Fibroblast of skin of scalp (primary cell): ENCODE results near the gene PTPRG.
A peak's percentile ranks its signal among the peaks of the same experiment; 100 is the strongest.

ENCODE experiments used
- DNase-seq: peaks from one replicate; pipeline ENCODE4 v3.0.0-alpha.2; 2013

PTPRG gene

DNA sequence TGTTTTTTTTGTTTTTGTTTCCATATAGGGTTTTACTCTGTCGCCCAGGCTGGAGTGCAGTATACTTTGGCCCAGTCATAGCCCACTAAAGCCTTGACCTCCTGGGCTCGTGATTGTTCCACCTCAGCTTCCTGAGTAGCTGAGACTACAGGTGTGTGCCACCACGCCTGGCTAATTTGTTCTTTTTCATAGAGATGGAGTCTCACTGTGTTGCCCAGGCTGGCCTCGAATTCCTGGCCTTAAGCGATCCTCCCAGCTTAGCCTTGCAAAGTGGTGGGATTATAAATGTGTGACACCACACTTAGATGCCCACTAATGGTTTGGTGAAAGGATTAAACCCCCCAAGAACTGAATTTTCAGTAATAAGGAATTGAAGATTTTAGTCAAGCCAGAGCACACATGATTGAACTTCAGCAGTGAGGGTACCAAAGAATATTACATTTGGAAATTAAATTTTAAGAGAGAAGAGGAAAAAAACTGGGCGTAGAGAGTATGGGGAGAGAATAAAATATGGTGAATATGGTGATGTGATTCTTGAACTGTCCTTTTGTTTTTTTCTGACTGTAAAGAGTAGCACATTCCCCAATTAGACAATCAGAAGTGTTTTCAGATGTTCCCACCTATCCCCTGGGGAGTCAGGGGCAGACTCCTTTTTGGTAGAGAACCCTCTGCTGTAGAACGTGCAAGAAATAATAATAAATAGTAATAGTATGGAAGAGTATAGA, 208.1 kb downstream of the PTPRG start:
- no peak for DNase-seq

DNA sequence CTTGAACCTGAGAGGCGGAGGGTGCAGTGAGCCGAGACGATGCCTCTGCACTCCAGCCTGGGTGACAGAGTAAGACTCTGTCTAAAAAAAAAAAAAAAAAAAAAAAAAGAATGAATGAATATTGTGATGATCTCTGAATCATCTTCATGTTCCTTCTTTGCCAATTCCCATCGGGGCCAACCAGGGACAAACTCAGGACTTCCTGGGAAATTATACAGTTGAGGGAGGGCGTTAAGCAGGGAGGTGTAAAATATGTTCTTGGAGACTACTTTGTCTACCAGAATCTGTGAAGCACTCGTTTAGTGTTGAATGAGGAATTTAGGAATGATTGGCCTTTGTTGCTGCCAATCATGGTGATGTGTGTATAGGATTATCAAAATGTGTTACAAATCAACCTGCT, 210.6 kb downstream of the PTPRG start:
- DNase-seq = peak; percentile 25

DNA sequence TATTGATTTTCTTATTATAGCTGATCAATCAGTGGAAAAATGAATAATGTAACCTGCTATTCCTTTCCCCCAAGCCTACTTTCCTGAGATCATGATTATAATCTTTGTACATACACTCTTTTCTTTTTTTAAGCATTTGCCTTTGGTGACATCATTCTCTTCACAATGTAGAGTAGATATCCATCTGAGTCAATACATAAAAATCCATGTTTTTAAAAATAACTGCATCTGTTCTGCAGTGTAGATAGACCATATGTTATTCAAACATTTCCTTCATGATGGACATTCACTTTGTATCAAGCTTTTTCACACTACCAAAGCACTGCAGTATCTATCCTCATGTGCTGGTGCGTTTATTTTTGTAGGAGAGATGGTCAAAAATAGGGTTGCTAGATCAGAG, 211.1 kb downstream of the PTPRG start:
- DNase-seq = peak; percentile 61

DNA sequence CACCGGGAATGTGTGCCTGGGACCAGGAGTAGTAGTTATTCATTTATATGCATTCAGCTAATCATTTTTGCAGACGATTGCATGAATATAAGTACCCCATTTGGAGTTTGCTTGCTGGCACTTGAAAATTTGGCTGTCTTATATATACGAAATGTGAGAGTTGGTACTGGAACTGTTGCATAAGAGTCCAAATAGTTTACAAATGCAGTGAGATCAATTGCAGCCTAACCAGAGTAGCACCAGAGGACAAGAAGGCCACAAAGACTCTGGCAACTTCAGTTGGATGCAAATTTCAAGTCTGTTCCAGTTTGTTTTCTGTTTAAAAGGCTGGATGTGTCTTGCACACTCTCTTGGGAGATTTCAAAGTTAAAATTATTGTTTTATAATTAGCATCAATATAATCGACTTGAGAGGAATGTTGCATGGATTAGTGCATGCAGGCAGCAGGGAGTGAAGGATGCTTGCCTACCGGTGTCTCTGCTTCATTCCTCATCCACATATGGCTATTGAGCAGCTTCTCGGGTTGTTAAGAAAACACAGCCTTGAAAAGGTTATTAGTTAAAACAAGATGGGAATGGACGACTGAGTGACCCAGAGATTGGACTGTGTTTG, 213.0 kb downstream of the PTPRG start:
- DNase-seq = no peak

DNA sequence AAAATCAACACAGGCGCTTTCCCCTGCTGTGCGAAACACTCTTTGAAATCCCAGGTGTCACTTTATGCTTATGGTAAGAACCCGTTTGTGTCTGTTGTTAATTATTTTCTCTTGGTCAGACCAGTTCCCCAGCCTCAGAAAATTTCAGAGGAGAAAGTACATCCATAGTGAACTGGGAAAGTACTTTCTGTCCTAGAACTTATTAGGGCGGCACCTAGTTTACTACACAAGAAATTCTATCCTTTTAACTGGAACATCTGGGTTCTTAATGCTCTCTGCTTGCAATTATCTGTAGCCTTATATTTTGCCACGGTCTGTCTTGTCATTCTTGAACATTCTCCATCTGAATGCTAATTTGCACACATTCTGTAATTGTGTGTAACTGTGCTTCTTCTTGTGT, 215.0 kb downstream of the PTPRG start:
- DNase-seq = no peak

DNA sequence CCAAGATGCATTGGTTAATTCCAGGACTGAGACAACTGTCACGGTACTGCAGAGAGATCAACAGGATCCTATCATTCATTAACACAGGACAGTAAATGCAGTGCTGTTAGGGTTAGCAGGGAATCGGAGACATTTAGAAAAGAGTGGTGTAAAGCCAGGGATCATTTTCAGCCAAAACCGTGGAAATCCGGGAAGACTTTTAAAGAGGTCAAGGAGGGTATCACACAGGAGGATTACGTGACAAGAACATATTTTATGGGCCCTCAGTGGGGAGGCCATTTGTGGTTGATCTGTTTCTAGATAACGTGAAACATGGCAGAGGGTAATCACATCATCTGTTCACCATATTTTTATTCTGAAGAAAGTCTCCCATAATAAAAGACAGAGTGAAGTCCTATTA, 216.1 kb downstream of the PTPRG start:
- DNase-seq = no peak

DNA sequence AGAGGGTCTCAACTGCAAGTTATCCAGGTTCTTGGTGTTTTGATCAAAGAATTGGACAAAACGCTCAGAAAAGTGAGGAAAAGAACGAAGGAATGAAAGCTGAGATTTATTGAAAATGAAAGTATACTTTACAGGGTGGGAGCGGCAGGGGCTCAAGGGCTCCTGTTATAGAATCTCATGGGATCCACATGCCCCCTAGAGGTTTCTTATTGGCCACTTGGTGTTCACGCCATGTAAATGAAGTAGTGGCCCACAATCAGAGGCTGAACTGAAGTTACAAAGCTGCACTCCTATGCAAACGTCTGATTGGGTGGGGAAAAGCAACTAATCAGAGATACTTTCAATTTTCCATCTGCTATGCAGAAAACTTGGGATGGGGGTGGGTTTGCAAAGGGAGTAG, 216.7 kb downstream of the PTPRG start:
- DNase-seq = no peak

DNA sequence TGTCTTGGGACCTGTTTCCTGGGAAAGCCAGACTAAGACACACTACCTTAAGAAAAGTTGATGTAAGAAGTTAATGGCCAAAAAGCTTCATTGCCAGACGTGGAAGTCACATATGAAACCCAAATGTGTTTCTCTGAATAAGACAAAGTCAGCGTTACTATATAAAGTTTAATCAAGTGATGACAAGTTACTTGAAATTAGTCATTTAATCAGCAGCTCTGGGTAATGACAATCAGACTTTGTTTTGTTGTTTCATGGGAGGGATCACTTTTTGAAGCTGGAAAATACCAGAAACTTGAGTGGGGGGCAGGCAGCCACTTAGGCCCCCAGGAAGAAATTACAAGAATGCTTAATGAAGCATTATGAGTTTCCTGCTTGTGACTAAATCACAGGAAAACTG, 218.6 kb downstream of the PTPRG start:
- peak; percentile 19 for DNase-seq

DNA sequence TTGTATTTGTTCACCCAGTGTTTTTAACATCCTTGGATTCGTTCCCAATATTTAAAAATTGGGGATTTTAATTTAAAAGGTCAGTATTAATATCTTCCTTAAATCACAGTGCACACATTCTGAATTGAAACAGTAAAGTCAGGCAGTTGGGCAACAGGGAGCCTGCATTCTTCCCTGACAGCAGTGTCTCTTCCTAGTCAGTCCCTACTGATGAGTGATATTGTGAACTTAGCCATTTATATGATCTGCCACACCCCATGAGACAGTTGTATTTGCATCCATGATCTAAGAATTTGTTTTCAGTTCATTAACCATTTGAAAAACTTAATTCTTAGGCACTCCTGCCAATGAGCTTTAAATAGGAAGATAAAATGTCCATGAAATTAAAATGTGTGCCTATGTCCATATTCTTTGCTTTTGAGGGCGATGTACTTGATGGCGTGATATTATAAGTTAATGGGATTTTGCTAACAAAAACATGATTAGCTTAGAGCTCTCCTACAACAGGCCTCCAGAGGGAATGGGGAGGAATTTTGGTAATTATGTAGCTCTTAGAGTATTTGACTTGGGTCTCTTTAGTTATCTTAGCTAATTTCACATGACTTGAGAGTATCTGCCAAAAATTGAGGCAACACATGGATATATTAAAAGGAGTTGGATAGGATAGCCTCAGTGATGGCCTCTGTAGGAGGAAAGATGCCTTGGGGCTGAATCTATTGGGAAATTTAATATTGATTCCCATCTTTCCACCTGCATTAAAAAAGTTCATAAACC, 219.3 kb downstream of the PTPRG start:
- no peak for DNase-seq

DNA sequence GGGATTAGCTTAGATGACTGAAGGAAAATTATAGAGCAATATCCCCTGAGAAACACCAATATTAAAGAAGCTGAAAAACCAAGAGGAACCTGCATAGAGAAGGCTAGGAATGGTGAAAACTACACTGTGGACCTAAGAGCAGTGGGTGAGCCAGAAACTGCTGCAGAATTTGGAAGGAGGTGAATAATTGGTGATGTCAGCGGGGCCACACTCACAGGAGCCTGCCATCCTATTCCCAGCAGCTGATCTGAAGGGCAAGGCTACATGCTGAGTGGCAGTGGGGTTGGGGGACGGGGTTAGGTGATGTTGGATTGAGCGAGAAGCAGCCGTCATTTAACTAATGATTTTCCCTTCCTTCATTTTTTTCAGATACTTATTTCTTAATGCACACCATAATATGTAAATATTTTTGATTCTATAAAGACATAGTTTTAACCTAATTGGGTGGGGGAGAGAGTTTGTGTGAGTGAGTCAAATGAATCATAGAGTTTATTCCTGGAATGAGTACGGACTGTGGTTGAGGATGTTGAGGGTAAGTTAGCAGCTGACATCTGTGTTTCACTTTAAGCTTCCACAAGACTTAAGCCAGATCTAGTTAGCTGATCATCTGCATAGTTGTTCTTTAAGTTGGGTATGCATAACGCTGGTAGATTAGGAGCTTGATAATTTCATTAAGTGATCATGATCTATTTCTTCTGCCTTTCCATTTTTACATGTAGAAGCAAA, 222.8 kb downstream of the PTPRG start:
- peak; percentile 75 for DNase-seq

DNA sequence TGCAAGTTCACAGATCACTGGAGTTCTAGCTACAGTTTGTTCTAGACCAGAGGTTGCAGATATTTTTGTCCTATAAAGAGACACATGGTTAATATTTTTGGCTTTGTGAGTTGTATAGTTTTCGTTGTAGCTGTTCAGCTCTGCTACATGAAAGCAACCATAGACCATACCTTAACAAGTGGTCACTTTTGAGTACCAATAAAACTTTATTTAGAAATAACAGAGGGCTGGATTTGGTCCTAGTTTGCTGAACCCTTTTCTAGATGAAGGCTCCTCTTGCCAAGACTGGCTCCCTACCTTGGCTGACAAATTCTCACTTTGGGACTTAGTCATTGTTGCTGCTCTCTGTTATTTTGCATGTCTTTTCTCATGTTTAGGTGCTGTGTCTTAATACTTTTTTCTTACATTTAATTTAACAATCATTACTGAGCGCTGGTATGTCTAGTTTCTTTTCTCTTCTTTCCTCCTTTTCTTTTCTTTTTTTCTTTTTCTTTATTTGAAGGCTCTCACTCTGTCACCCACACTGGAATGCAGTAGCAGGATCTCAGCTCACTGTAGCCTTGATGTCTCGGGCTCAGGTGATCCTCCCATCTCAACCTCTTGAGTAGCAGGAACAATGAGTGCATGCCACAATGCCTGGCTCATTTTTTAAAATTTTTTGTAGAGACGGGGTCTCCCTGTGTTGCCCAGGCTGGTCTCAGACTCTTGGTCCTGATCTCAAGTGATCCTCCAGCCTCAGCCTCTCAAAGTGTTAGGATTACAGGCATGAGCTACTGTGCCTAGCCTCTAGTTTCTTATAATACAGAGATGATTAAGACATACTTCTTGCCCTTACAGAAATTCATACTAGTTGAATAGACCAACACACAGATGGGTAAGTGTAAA, 227.5 kb downstream of the PTPRG start:
- no peak for DNase-seq

DNA sequence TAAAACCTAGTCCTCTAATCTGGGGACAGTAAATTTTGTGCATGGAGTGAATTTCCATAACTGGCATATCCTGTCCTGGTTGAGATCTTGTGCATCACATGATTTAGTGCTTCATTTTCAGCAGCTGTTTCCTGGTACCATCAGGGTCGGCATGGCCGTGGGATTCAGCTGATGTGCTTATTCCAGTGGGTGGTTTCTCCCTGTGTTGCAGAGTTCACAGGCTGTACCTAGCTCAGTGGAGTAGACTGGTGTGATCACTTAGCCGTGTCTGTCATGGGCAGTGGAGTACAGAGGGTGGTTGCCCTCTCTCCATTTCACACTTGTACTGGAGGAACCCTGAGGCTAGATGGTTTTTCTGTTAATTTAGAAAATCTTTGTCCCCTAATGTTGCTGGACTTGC, 228.5 kb downstream of the PTPRG start:
- no peak for DNase-seq

DNA sequence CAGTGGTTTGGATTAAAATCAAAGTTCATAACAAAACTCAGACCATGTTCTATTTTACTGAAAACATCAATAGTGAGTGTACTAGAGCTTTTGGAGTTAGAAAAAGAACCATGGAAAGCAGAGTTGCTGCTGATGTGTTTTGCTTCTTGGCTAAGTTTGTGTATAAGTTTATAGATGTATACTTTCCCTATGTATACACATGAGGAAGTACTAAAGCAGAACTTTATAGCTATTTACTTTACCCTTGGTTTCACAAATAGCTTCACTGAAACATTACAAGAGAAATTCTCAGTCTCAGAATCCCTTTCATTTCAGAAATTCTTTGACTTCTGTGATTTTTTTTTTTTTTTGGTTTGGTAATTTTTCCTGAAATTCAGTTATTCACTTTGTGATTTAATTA, 229.0 kb downstream of the PTPRG start:
- DNase-seq = no peak

DNA sequence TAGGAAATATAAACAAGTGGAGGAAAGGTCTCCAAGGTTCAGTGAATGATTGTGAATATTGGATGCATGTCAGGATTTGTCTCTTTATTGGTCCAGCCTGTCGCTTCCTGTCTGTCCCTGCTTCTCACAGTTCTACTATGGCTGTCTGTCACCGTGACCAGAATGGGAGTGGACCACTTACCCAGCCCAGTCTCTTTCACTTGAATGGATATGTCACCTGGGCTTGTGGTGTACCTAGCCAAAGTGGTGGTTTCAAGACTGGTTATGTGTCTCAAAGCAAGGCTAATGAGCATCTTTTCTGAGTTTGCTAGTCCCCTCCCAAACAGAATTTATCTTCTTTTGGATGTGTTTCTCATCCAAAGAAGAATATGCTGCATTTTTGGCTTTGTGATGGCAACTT, 231.7 kb downstream of the PTPRG start:
- DNase-seq = no peak

DNA sequence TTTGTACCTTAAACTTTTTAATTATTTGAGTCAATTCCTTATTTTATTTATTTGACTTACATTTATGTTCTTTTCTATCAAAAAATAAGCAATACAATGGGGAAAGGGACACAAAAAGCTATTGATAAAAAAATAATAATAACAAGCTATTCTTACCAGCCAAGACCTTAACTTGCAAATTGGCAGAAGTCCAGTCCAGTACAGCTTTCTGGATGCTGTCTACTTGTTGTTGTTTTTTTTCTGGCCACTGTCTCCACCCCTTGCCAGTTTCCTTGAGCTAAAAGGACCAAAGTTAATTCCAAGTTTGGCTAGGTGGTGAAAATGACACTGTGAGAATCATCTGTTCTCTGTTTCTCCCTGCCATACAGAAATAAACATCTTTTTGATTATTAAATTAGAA, 232.2 kb downstream of the PTPRG start:
- no peak for DNase-seq

DNA sequence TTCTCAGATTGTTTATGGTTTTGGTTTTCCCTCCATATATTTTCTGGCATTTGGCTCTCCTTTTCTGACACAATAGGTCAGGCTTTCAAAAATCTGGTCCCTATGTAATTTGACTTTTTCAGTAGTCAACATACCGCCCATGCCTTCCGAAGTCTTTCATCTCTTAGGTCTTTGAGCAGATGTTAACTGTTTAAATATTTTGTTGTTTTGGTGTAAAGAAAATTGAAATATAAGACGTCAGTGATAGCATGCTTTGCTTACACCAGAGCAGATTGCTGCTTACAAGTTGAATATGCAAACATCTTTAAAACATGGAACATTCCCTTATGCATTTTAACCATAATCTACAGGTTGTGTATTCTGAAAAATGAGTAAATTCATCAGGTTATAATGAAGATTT, 233.0 kb downstream of the PTPRG start:
- DNase-seq = no peak

DNA sequence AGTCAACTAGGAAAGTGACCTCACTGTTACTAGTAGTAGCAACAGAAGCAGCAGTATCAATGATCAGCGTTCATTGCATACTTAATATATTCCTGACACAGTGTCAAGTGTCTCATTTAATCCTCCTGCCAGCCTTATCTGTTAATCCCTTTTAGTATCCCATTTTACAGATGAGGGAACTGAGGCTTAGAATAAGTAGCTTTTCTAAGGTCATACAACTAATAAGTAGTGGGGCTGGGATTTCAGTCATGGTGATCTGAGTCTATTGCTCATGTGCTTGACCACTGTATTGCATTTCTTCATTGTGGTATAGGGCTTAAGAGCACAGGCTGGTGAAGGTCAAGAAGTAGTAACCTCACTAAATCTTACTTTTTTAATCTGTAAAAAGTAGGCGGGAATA, 233.6 kb downstream of the PTPRG start:
- no peak for DNase-seq

DNA sequence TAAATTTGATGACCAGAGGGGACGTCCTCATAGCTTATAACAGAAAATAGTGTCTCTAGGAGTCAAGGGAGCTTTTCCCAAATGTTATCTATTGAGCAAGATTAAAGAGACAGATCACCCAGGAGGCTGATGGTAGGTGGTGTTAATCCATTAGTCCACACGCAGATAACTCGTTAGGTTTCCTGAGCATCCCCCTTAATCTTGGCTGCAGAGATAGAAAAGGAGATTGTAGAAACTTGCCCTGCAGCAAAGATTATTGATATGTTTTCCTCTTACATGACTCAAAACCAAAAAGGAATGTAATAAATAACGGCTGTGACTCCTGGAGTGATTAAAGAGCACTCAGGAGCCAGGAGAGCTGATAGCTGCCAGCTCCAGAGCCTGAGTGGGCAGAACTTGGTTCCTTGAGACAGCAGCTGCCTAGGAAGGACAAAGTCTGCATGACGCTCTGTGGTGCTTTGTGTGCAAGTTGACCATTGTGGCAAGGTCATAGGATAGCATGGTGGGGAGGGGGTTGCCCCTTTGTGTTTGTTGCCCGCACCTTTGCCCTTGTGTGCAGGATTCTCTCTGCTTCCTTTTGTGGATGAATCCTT, 234.8 kb downstream of the PTPRG start:
- DNase-seq = no peak

DNA sequence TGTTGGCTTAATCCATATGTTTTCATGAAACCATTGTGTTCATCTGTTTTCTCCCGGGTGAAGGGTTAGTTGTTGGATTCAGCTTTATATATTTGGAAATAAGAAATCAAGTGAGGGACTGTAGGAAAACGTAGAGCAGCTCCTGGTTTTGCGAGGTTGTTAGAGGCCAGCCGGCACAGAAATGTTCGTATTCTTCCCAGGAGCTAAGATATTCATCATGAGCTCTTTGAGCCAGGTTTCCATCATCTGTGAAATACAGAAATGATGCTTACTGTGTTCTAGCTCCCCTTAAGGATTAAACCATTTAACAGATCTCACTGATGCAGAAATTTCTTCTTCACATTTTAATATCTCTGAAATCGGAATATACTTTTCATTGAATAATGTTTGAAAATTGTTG, 235.5 kb downstream of the PTPRG start:
- DNase-seq = no peak

DNA sequence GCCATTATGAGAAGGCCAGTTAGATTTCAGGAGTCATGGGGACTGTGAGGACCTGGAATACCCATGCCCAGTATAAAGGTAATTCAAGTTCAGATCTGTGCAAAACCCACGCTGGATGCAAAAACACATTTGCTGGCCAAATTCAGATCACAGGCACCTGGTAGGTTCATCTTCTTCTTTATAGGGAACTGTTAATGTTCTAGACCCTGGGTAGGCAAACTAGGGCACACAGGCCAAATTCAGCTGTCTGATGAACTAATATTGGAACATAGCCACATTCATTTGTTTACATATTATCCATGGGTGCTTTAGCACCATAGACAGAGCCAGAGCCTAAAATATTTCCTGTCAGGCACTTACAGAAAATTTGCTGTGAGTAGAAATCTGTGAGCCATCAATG, 241.4 kb downstream of the PTPRG start:
- peak; percentile 25 for DNase-seq

DNA sequence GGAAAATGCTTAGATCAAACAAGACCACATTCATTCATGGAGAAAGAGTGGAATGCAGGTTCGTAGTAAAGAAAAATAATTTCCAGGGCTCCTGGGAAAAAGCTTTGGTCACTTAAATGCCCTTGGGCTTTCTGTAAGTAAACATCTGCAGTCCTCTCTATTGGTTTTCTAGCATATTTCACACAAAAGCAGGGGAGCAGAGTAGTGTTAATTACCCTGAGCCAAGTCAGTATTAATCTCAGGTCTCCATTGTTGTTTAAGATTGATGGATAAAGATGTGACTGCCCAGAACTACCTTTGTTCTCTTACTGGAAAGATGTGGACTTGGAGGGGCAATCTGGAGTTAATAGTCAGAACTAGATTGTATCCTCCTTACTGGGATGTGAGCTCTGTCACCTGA, 242.6 kb downstream of the PTPRG start:
- DNase-seq = no peak

DNA sequence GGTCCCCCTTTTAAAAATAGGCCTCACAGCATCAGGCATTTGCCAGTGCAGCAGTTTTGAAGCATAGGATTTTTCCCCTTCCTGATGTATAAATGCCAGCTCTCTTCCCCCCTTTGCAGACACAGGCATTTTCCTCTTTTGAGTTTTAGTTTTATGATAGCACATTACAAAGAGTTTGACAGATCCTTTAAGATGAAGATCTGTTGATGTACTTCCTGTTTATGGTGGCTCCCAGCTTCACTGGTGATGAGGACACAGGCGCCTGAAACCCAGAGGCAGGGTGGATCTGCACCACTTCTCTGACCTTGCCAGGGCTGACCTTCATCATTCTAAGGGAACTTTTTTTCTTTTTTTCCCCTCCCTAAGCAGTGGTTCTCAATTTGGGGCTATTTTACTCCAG, 243.4 kb downstream of the PTPRG start:
- DNase-seq = no peak
